Stimulated activated CD8-positive, alpha-beta memory T cell treated with anti-CD3 and anti-CD28 coated beads, Interleukin-15, amount 100 ng/mL, for 48 hours (primary cell): Measurements from ENCODE around the gene CDC42EP5.
"Not testable (repeated sequence)": the region's sequence is repeated elsewhere in the genome, so short reads cannot be mapped to it uniquely, and the experiment has no call there.

Experiments used
- DNase-seq, 2 donors: peaks; one replicate each; pipeline ENCODE4 v3.0.0-alpha.2; 2020; ENCODE audit warnings: low read depth in 2 of 2

CDC42EP5 gene

DNA sequence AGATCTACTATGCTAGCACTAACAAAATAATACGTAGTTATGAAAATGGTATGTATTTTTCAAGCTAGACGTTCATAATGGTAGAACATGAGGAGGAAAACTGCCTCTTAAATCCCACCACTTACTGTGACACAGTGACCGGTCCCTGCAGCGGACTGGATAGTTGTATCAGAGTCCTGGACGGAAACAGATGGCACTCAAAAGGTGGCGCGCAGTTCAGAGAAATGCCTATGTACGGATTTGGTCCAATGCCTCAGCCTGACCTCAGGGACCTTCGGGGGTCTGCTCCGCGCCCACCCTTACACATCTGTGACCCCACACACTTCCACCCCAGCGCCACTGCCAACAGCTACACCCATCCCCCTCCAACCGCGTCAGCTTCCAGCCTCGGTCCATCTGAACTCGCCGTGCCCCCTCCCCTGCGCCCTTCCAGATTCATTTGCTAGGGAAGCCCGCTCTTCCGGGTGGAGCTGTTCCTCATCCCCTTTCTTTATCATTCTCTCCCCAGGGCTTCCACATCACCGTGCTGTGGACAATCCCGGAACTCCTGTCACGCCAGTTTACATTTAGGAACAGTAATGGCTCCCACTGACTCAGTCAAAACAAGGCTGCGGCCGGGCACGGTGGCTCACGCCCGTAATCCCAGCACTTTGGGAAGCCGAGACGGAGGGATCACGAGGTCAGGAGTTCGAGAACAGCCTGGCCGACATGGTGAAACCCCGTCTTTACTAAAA is 24.9 kb downstream of the CDC42EP5 start:
- DNase-seq = no peak

DNA sequence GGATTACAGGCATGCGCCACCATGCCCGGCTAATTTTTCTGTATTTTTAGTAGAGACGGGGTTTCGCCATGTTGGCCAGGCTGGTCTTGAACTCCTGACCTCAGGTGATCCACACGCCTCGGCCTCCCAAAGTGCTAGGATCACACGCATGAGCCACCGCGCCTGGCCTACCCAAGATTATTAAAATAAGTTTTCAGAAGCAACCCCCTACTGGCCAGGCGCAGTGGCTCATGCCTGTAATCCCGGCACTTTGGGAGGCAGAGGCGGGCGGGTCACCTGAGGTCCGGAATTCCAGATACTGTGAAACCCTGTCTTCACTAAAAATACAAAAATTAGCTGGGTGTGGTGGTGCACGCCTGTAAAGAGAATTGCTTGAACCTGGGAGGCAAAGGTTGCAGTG is 26.7 kb downstream of the CDC42EP5 start:
- DNase-seq = not testable (repeated sequence)

DNA sequence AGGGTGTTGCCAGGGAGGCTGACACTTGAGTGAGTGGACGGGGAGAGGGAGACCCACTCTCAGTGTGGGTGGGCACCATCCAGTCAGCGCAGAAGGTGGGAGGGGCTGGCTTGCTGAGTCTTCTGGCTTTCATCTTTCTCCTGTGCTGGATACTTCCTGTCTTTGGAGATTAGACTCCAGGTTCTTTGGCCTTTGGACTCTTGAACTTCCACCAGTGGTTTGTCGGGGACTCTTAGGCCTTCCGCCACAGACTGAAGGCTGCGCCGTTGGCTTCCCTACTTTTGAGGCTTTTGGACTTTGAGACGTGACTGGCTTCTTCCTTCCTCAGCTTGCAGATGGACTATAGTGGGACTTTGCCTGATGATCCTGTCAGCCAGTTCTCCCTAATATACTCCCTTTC is 28.4 kb downstream of the CDC42EP5 start:
- DNase-seq = no peak

DNA sequence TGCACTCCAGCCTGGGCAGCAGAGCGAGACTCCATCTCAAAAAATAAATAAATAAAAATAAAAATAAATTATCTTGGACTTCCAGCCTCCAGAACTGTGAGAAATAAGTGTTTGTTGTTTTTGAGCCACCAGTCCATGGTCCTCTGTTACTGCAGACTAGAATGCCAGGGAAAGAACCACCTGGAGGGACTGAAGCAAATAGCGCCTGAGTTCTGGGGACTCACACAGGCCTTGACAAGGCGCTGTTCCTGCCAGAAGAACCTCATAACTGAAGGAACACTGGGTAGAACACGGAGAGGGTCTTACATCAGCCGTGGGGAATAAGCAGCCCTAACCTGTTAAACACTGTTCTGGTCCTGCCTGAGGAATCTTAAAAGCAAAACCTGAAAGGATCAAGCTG is 32.5 kb downstream of the CDC42EP5 start:
- no peak for DNase-seq

DNA sequence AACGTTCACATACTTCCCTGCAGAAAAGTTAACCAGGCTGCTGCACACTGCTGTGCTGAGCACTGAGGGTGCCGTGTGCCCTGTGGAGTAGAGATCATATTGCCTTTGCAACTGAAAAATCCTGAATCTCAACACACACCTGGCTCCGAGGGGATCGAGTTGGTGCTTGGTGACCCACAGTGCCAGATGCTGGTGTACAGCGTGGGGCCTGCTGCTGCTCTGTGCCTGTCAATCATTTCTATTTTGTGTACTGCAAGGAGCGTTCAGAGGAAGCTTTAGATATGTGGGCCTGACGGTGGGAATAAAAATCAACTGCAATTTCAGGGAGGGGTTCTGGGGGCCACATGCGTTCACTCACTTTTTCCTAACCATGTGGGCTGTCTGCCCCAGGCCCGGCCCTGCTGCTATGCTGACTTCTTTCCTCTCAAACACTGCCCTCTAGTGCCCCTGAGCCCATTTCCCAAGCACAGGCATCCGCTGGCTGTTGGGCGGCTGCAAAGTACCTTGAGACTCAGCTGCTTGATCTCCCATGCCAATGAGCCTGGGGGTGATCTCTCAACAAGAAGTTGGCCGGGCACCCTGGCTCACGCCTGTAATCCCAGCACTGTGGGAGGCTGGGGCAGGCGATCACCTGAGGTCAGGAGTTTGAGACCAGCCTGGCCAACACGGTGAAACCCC is 33.8 kb downstream of the CDC42EP5 start:
- DNase-seq = no peak

DNA sequence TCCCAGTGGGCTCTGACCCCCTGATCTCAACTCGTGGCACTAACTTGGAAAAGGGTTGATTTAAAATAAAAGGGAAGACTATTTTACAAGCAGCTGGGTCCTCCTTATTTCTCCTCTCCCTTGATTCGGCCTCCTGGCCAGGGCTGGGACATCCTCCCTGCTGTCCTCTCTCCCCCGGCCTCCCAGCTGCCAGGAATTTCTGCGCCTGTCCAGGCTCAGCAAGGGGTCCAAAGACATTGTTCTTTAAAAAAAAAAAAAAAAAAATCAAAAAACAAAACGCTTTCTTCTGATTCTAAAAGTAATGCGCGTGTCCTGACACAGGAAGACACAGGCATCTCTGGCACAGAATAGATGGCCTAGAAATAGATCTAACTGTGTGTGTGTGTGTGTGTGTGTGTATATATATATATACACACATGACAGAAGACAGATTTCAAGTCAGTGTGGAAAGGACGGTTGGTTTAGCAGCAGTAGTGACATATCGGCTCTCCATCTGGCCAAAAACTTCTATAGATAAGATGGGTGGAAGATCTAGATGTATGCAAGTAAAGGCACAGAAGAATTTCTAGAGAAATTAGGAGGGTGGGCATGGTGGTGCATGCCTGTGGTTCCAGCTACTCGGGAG is 36.4 kb downstream of the CDC42EP5 start:
- no peak for DNase-seq

DNA sequence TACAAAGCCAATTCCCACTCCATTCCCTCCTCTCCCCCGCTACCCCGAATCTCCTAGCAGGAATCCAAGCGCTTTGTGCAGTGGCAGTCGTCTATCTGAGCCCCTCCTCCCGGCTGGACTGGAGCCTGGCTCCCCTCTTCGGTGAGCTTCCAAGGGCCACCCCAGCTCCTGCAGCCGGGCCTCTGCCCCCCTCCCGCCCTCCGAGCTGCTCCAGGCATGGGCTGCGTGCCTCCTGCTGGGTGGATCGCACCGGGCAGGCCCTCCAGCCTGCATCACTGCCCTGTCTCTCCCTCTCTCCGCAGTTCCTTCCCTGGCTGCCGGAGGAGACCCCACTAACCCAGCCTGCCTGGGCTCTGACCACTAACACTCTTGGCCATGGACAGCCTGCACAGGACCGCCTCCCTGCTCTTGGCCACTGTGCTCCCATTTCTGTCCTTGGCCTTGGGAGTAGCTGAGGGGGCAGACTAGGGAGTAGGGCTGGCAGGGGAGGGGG is 37.0 kb downstream of the CDC42EP5 start:
- DNase-seq = no peak

DNA sequence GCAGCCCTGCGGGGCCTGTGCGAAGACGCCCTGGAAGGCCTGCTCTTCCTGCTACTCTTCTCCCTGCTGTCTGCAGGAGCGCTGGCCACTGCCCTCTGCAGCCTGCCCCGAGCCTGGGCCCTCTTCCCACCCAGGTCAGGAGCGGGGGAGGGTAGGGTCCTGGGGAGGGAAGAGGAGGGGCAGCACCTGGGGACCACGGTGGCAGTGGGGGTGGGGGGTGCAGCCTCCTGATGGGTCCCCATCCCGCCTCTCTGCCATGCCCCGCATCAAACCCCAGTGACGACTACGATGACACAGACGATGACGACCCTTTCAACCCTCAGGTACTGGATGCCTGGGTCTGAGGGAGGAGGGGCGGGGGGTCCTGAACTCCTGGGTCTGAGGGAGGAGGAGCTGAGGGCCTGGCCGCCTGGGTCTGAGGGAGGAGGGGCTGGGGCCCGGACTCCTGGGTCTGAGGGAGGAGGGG is 37.5 kb downstream of the CDC42EP5 start:
- no peak for DNase-seq

DNA sequence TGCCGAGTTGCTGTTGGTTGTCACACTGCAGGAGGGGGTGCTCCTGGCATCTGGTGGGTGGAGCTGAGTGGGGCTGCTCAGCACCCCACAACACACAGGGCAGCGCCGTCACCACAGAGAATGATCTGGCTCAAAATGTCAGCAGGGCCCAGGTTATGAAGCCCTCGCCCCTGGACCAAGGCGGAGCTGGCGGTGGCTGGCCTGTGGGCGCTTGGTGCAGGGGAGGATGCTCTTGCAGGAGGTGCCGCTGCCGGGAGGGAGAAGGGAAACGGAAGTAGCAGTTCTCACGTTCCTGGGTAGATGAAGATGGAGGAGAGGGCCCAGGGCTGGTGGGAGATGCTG is 38.3 kb downstream of the CDC42EP5 start:
- no peak for DNase-seq

DNA sequence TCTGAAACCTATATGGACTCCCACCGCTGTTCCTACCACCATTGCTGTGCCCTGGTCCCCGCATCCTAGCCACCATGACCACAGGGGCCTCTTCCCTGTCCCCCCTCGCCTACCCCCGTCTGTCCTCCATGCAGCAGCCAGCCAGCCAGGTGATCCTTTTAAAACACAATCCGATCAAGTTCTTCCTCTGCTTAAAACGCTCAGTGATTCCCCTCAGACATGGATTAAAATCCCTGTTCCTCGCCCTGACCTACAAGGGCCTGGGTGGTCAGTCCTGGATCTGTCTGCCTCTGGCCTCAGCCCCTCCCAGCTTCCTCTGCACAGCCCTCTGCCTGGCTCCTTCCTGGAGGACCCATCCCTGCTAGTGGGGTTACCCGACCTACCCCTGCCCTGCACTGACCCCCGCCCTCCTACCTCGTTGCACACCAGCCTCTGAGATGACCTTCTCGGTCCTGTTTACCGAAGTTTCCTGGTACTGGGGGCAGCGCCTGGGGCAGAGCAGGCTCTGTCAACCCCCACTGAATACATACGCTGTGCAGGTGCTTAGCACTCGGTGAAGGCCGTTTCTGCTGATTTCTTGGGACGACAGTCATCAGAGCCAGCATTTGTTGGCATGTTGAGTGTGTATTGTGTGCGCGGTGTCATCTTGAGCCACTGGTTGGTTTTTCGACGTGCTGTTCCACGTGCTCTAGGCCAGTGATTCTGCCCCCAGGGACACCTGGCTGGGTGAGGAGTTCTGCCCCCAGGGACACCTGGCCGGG is 38.8 kb downstream of the CDC42EP5 start:
- DNase-seq = no peak

DNA sequence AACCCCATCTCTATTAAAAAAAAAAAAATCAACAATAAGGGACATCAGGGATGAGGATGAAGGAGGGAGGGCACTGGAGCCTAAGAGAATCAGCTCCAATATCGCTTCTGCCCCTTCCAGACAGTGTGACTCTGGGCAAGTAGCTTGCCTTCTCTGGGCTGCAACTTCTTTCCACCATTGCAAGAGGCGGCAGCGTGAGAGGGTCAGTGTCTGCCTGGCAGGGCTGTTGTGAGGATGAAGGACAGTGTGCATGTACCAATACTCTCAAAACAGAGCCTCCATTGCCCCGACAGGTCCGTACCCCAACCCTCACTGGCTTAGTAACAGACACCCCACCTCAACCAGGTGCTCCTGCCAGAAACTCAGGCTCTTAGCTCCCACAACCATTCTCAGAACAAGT is 39.4 kb downstream of the CDC42EP5 start:
- no peak for DNase-seq

DNA sequence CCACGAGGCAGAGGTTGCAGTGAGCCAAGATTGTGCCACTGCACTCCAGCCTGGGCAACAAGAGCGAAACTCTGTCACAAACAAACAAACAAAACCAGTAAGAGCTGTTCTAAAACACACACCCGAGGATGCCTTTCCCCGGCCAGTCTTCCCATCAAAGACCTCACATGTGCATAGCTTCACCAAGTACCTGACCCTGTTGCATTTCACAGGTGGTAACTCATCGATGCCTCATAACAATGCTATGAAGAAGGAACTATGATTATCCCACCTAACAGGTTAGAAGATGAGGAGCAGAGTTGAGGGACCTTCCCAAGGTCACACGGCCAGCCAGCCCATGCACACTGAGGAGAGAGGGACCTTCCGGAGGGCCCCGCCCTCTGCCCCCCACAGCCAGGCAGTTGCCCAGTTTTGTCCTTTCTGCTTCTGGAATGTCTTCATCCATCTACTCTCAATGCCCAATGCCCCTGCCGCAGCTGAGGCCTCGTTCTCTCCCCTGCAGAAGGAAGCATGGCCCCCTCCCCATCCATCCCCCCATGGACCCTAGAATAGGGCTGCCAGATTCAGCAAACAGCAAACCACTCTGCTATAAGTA is 40.9 kb downstream of the CDC42EP5 start:
- DNase-seq = no peak

DNA sequence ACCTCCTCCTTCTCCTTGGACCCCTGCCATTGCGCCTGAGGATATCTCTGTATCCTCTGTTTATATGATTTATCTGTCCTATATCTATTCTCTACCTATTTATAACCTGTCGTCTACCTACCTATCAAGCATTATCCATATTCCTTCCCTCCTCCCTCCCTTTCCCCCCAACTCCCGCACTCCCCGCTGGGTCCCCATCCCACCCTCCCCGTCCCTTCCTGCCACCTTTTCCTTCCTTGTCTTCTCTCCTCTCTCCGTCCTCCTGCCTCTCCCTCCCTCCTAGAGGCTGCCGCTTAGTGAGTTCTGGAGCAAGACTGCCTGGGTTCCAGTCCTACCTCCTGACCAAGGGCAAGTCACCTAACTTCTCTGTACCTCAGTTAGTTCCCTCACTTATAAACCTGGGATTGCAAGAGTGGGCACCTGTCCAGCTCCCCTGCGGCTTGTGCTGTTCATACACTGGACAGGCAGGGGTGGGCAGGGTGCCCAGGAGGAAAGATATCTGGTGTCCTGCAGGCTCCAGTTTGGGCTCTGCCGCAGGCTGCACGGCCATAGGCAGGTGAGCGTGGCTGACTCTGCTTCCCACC is 41.7 kb downstream of the CDC42EP5 start:
- no peak for DNase-seq

DNA sequence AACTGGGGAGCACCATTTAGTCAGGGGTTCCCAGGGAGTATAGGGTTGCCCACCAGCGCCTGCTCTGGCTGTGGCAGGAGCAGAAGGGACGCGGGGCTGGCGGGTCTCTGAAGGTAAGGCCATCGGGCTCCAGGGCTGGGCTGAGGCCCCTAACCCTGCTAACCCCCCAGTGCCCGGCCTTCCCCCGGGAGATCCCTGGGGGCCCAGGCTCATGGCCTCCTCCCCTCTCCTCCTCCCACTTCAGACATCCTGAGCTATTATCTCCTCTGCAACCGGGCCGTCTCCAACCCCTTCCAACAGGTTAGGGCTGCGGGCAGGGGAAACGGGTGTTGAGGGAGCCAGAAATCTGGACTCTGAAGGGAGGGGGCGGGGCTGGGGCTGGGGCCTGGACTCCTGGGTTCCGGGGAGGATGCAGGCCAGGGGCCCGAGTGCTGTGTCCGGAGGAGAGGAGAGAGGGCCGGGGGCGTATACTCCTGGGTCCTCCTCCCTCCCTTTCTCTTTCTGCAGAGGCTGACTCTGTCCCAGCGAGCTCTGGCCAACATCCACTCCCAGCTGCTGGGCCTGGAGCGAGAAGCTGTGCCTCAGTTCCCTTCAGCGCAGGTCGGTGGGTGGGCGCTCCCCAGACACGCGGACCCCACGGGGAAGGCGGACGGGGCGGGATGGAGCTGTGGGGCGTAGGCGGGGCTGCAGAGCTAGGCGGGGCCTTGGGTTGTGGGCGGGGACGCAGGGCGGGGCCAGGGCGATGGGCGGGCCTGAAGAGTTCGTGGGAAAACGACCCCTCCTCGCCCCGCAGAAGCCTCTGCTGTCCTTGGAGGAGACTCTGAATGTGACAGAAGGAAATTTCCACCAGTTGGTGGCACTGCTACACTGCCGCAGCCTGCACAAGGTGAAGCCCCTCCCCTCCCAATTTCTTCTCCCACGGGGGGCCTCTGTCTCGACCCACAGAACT is 42.5 kb downstream of the CDC42EP5 start:
- no peak for DNase-seq

DNA sequence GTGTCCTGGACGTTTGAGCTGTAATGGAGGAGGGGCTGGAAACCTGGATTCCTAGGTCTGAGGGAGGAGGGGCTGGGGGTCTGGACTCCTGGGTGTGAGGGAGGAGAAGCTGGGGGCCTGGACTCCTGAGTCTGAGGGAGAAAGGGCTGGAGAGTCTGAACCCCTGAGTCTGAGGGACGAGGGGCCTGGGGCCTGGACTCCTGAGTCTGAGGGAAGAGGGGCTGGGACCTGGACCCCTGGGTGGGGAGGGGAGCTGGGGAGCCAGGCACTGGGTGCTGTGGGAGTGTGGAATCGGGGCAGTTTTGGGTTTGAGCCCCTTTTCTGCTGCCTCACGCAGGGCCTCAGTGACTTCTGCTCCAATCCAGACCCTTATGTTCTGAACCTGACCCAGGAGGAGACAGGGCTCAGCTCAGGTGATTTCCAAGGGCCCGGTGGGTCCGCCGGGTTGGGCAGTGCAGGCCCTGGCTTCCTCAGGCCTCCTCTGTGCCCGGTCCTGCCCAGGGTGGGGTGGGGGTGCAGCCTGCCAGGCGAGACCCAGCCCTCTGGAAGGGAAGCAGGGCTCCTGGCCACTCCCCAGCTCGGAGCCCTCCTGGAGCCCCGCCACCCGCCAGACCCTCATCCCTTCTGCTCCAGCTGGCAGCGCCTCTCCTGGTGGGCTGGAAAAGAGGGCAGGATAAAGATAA is 43.4 kb downstream of the CDC42EP5 start:
- no peak for DNase-seq

DNA sequence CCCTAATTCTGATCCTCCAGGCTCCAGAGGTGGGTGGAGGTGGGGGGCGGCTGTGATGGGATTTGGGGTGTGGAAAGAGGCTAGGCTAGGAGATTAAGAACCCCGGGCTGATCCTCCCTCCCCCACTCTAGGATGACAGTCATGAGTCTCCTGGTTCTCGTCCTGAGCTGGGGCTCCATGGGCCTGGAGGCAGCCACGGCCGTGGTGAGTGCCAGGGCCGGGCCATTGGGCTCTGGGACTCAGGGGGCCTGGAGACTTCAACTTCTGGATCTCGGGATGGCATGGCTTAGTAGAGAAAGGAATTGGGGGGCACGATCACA is 44.0 kb downstream of the CDC42EP5 start:
- no peak for DNase-seq

DNA sequence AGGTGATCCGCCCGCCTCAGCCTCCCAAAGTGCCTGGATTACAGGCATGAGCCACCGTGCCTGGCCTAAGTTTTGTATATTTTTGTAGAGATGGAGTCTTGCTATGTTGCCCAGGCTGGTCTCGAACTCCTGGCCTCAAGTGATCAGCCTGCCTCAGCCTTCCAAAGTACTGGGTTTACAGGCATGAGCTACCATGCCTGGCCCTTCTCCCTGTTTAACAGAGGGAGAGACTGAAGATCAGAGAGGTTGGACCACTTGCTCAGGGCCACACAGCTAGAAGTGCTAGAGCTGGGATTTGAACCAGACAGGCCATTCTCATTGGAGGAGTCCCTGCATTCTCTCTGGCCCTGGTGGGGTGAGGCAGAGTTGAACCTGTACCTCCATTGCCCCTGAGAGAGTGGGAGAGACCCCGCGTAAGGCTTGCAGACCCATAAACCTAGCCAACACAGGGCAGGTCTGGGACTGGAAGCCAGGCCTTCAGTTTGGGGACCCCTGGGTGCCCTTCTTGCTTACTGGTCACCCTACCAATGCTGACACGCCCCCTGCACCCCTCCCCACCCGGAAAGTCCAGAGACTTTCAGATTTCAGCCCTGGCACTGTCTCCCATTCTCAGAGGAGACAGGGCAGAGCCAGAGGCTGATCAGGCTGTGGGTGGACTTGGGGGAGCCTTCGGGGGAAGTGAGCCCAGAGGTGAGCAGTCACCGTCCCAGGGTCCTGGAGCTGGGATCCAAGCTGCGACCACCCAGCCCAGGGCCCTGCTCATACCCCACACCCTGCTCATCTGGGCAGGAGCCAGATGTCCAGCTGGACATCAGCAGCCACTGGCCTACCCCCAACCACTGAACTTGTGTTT is 44.5 kb downstream of the CDC42EP5 start:
- DNase-seq = no peak

DNA sequence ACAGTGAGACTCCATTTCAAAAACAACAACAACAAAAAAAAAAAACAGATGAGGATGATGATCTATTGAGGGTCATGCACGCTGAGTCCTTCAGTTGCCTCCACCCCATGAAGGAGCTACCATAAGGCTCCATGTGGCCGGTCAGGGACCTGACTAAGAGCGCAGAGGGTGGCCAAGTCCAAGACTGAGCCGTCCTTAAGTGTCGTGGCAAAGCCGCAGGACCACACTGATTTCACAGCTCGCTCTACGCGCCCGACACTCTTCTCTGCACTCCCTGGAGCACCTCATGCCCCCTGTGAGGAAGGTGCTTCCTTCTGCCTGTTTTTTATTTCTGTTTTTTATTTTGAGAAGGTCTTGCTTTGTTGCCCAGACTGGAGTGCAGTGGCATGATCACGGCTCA is 45.5 kb downstream of the CDC42EP5 start:
- no peak for DNase-seq
